ENCODE results near the gene KRT80. TPM values are rescaled to one million over a fixed set of nuclear protein-coding genes. Genes with fewer than 3 reads are reported as not detected.

KRT80 gene
- total and polyA plus RNA-seq, 2 experiments from 2014 or later: not detected

- Histone ChIP-seq H3K4me3 (no peak overlapping the region), H3K4me1 (ENCODE audit: low read depth) (peaks cover 19% of the 10 kb centered on the region), H3K27me3 (peaks cover 2% of the 10 kb centered on the region), H3K36me3 (no peaks in the 10 kb centered on the region), H3K27ac (no peak overlapping the region), H3K9me3 (ENCODE audit: low read depth) (no peaks in the 10 kb centered on the region)
- no peak for DNase-seq (ENCODE audit: low read depth in 1 of 2, low spot score in 1 of 2)
- no peak for TF ChIP-seq CTCF (IDR thresholded peaks at IDR 0.05; ENCODE audit: low read depth, low read length)
Measured at GRCh38 chr12:52185400-52185967, 6.3 kb downstream of the KRT80 start.

- DNase-seq (ENCODE audit: low read depth in 1 of 2, low spot score in 1 of 2): no peak
- H3K36me3 ChIP-seq: no peaks in the 10 kb centered on the region
- no peak for TF ChIP-seq CTCF (IDR thresholded peaks at IDR 0.05; ENCODE audit: low read depth, low read length)
- H3K27ac ChIP-seq: no peak overlapping the region
- no peaks in the 10 kb centered on the region for H3K9me3 ChIP-seq (ENCODE audit: low read depth)
- H3K4me3 ChIP-seq: no peak overlapping the region
- H3K4me1 ChIP-seq (ENCODE audit: low read depth): peaks cover 19% of the 10 kb centered on the region
- peaks cover under 1% of the 10 kb centered on the region for H3K27me3 ChIP-seq
Measured at GRCh38 chr12:52184813-52185212, 7.0 kb downstream of the KRT80 start.

- no peak overlapping the region for H3K27ac ChIP-seq
- DNase-seq (ENCODE audit: low read depth in 1 of 2, low spot score in 1 of 2): no peak
- peaks cover 19% of the 10 kb centered on the region for H3K4me1 ChIP-seq (ENCODE audit: low read depth)
- no peaks in the 10 kb centered on the region for H3K36me3 ChIP-seq
- H3K27me3 ChIP-seq: no peaks in the 10 kb centered on the region
- TF ChIP-seq CTCF (IDR thresholded peaks at IDR 0.05; ENCODE audit: low read depth, low read length): no peak
- H3K9me3 ChIP-seq (ENCODE audit: low read depth): no peaks in the 10 kb centered on the region
- no peak overlapping the region for H3K4me3 ChIP-seq
Measured at GRCh38 chr12:52183971-52184370, 7.8 kb downstream of the KRT80 start.

GRCh38 chr12:52183544-52183910 lies 8.3 kb downstream of the KRT80 start:
- DNase-seq (ENCODE audit: low read depth in 1 of 2, low spot score in 1 of 2): no peak
- Histone ChIP-seq H3K27me3 (no peaks in the 10 kb centered on the region), H3K27ac (no peak overlapping the region), H3K4me1 (ENCODE audit: low read depth) (peaks cover 19% of the 10 kb centered on the region), H3K9me3 (ENCODE audit: low read depth) (no peaks in the 10 kb centered on the region), H3K4me3 (no peak overlapping the region), H3K36me3 (no peaks in the 10 kb centered on the region)
- no peak for TF ChIP-seq CTCF (IDR thresholded peaks at IDR 0.05; ENCODE audit: low read depth, low read length)

GRCh38 chr12:52182898-52183543 lies 8.8 kb downstream of the KRT80 start:
- H3K27ac ChIP-seq: no peak overlapping the region
- H3K4me1 ChIP-seq (ENCODE audit: low read depth): peaks cover 19% of the 10 kb centered on the region
- no peak for DNase-seq (ENCODE audit: low read depth in 1 of 2, low spot score in 1 of 2)

More at GRCh38 chr12:52182898-52183543, 8.8 kb downstream of the KRT80 start:
- H3K27me3 ChIP-seq: no peaks in the 10 kb centered on the region
- no peaks in the 10 kb centered on the region for H3K9me3 ChIP-seq (ENCODE audit: low read depth)
- TF ChIP-seq CTCF (IDR thresholded peaks at IDR 0.05; ENCODE audit: low read depth, low read length): no peak
- H3K36me3 ChIP-seq: no peaks in the 10 kb centered on the region
- H3K4me3 ChIP-seq: no peak overlapping the region

All from cardiac muscle cell (in vitro differentiated cells and primary cell).